ENCODE measurements around the gene CPED1.
"Not testable (repeated sequence)": the region's sequence is repeated elsewhere in the genome, so short reads cannot be mapped to it uniquely, and the experiment has no call there.

CPED1 gene

GRCh38 chr7:120997882-120998474 lies 9.5 kb downstream of the CPED1 start:
- no peak for DNase-seq

- no peak for DNase-seq
Observed at GRCh38 chr7:120998520-120998919, 10.0 kb downstream of the CPED1 start.

- no peak for DNase-seq
Observed at GRCh38 chr7:120998996-120999565, 10.6 kb downstream of the CPED1 start.

GRCh38 chr7:121000081-121000983 lies 11.8 kb downstream of the CPED1 start:
- no peak for DNase-seq

GRCh38 chr7:121001234-121001906 lies 12.9 kb downstream of the CPED1 start:
- DNase-seq, result no peak

GRCh38 chr7:121002048-121002756 lies 13.7 kb downstream of the CPED1 start:
- DNase-seq, result no peak

- no peak for DNase-seq
Observed at GRCh38 chr7:121002757-121003200, 14.3 kb downstream of the CPED1 start.

- DNase-seq, result no peak
Observed at GRCh38 chr7:121003986-121004685, 15.6 kb downstream of the CPED1 start.

GRCh38 chr7:121005058-121005457 lies 16.5 kb downstream of the CPED1 start:
- not testable (repeated sequence) for DNase-seq

GRCh38 chr7:121005996-121006584 lies 17.6 kb downstream of the CPED1 start:
- DNase-seq, result no peak

- DNase-seq, result no peak
Observed at GRCh38 chr7:121006711-121007315, 18.3 kb downstream of the CPED1 start.

- DNase-seq, result no peak
Observed at GRCh38 chr7:121008816-121009215, 20.3 kb downstream of the CPED1 start.

GRCh38 chr7:121011401-121011800 lies 22.9 kb downstream of the CPED1 start:
- DNase-seq, result no peak

- no peak for DNase-seq
Observed at GRCh38 chr7:121012170-121012874, 23.8 kb downstream of the CPED1 start.

GRCh38 chr7:121012919-121013318 lies 24.4 kb downstream of the CPED1 start:
- no peak for DNase-seq

GRCh38 chr7:121015560-121015959 lies 27.0 kb downstream of the CPED1 start:
- DNase-seq, result no peak

- DNase-seq, result no peak
Observed at GRCh38 chr7:121016966-121017365, 28.5 kb downstream of the CPED1 start.

GRCh38 chr7:121017586-121017985 lies 29.1 kb downstream of the CPED1 start:
- no peak for DNase-seq

- DNase-seq, result no peak
Observed at GRCh38 chr7:121019018-121019417, 30.5 kb downstream of the CPED1 start.

GRCh38 chr7:121020249-121020988 lies 31.9 kb downstream of the CPED1 start:
- no peak for DNase-seq
